ENCODE data around the gene MTX1. TPM values are rescaled to one million over a fixed set of nuclear protein-coding genes. Genes with fewer than 3 reads are reported as not detected.

MTX1 gene
- total and polyA plus RNA-seq, 9 of the 15 experiments (the other 6 are each of a cell fraction or from before 2014, with no cell fraction given), result 29.1 to 98.4 (median 66.9) TPM

GRCh38 chr1:155254714-155255242, 46.3 kb downstream of the MTX1 start:
- Histone ChIP-seq H3K9me1 (ENCODE audit: control insufficient read depth, insufficient read depth, low read length) (no peaks in the 10 kb centered on the region), H3K4me2 (ENCODE audit: insufficient read depth, low read length) (peak overlapping the region; percentile 81), H3K4me3 (peak overlapping the region; percentile 58), H3K27me3 (ENCODE audit: control insufficient read depth in 2 of 2, insufficient read depth in 2 of 2, low read length in 2 of 2) (no peaks in the 10 kb centered on the region), H3K4me1 (replicated peaks in 1 of 2; ENCODE audit: control insufficient read depth in 2 of 2, insufficient read depth in 2 of 2, low read length in 2 of 2) (peaks cover 25 to 48% of the 10 kb centered on the region in 2 experiments), H3K36me3 (ENCODE audit: control insufficient read depth, insufficient read depth, low read length) (peaks cover 40% of the 10 kb centered on the region; the same call in 2 of the 3 replicates), H2AFZ (ENCODE audit: low read depth, low read length) (peak overlapping the region; percentile 93), H3K9ac (ENCODE audit: insufficient read depth in 1 of 2, low read depth in 2 of 2, low read length in 2 of 2) (peak overlapping the region; percentile 75 to 97), H3K9me3 (replicated peaks; ENCODE audit: control insufficient read depth, insufficient read depth, low read depth, low read length) (no peaks in the 10 kb centered on the region), H4K20me1 (replicated peaks; ENCODE audit: control insufficient read depth, insufficient read depth, low read length) (no peaks in the 10 kb centered on the region), H3K27ac (ENCODE audit: extremely low read depth, low read depth, low read length) (peak overlapping the region; percentile 65), H3K79me2 (ENCODE audit: control insufficient read depth, insufficient read depth, low read length) (peaks cover 18% of the 10 kb centered on the region)
- intact Hi-C loops (cut with micrococcal nuclease) (loop anchor here (5.0 to 10.0 kb wide), 2 partner anchors 250 to 338 kb away; no protein-coding TSS in a partner anchor), in situ Hi-C loops (cut with MboI) (loop anchor here (10.0 kb wide), 1 partner anchor 340 kb away; no protein-coding TSS in a partner anchor)
- ATAC-seq (no peak), FAIRE-seq (no peak), DNase-seq (ENCODE audit: extremely low read depth in 1 of 4, low spot score in 3 of 4) (no peak)
- WGBS (ENCODE audit: insufficient coverage, low coverage, missing lambda C conversion rate), result 30% methylated on average over 21 of the region's 35 CpGs
- POLR2A ChIA-PET, result interaction anchor here (0.7 to 2.1 kb wide), 5 partner anchors 9 to 66 kb away, joined by 3 to 9 read pairs (median 3); partner anchors contain the start of gene RUSC1
- CTCF ChIA-PET (ENCODE audit: low intra/inter-chr PET ratio), result no interaction called here
- BruUV-seq (replicated peaks), result no TSS peak
- TF ChIP-seq ZNF764 (CRISPR knock-in tag; IDR thresholded peaks at IDR 0.05; ENCODE audit: low read depth) (no peak), MTA3 (IDR thresholded peaks at IDR 0.05; ENCODE audit: borderline replicate concordance) (0 out of 2 replicates have a peak, but pooled peaks have one; percentile 3), MAX (CRISPR knock-in tag; IDR thresholded peaks at IDR 0.05) (0 out of 2 replicates have a peak, but pooled peaks have one; percentile 2), RBM22 (IDR thresholded peaks at IDR 0.05; ENCODE audit: low read depth, low read length, poor library complexity, severe bottlenecking) (peak; percentile 8), FOXM1 (IDR thresholded peaks at IDR 0.05; ENCODE audit: low read depth) (no peak), FOXM1 (CRISPR knock-in tag; IDR thresholded peaks at IDR 0.05; ENCODE audit: low read depth) (no peak), SAP30 (IDR thresholded peaks at IDR 0.05; ENCODE audit: borderline replicate concordance, insufficient read depth, low read depth, low read length, poor library complexity, severe bottlenecking) (no peak), CHD1 (IDR thresholded peaks at IDR 0.05; ENCODE audit: low read length) (peak; percentile 63), ZNF395 (CRISPR knock-in tag; IDR thresholded peaks at IDR 0.05) (no peak), NFXL1 (CRISPR knock-in tag; IDR thresholded peaks at IDR 0.05) (no peak), SFPQ (IDR thresholded peaks at IDR 0.05; ENCODE audit: low read depth, low read length) (no peak), ZNF41 (CRISPR knock-in tag; conservative IDR thresholded peaks at IDR 0.05) (no peak), HNRNPL (IDR thresholded peaks at IDR 0.05; ENCODE audit: low read depth, low read length) (peak; percentile 69; the same call in 1 of the 2 replicates), ZBTB1 (CRISPR knock-in tag; IDR thresholded peaks at IDR 0.05; ENCODE audit: borderline replicate concordance, low read depth) (no peak), HCFC1 (IDR thresholded peaks at IDR 0.05; ENCODE audit: low read depth, low read length) (no peak), KDM5B (IDR thresholded peaks at IDR 0.05; ENCODE audit: insufficient replicate concordance, low read depth, low read length) (no peak), SIX5 (IDR thresholded peaks at IDR 0.05; ENCODE audit: borderline replicate concordance in 1 of 2, insufficient read depth in 1 of 2, low read depth in 1 of 2, low read length in 2 of 2) (no peak), ZNF174 (CRISPR knock-in tag; IDR thresholded peaks at IDR 0.05) (no peak), ZC3H11A (IDR thresholded peaks at IDR 0.05; ENCODE audit: low read depth, low read length) (no peak)

Data from K562 (cell line).